Stomach smooth muscle (tissue), 2 donors: ENCODE results near the gene DDX51.

Experiments
- H3K27ac ChIP-seq: one replicate; pipeline ENCODE4 v1.7.0; 2013; ENCODE audit warnings: mild to moderate bottlenecking, low read length, inconsistent platforms
- H3K27me3 ChIP-seq, 2 donors: one replicate each; pipeline ENCODE4 v1.7.0; 2013; ENCODE audit warnings: low read length in 2 of 2; ENCODE audit not compliant: insufficient read depth in 2 of 2, control insufficient read depth in 1 of 2
- H3K36me3 ChIP-seq, 2 donors: one replicate each; pipeline ENCODE4 v1.7.0; 2013; ENCODE audit warnings: low read length in 2 of 2; ENCODE audit not compliant: control insufficient read depth in 2 of 2, insufficient read depth in 2 of 2
- H3K4me1 ChIP-seq: one replicate; pipeline ENCODE4 v1.7.0; 2013; ENCODE audit warnings: low read length; ENCODE audit not compliant: control insufficient read depth, insufficient read depth
- H3K4me3 ChIP-seq, 2 donors: one replicate each; pipeline ENCODE4 v1.7.0; 2013; ENCODE audit warnings: low read length in 2 of 2
- H3K9ac ChIP-seq, 2 donors: one replicate each; pipeline ENCODE4 v1.7.0; 2013; ENCODE audit warnings: low read length in 2 of 2, mild to moderate bottlenecking in 1 of 2
- H3K9me3 ChIP-seq, 2 donors: one replicate each; pipeline ENCODE4 v1.7.0; 2013; ENCODE audit warnings: low read length in 2 of 2; ENCODE audit not compliant: control insufficient read depth in 2 of 2
- donor health status: healthy.
- donor health status: Pancreatic carcinoma.

DDX51 gene

GRCh38 chr12:132121283-132121682 lies 22.8 kb downstream of the DDX51 start:
- H3K4me1 ChIP-seq, result no peaks in the 10 kb centered on the region
- peaks cover 29 to 36% of the 10 kb centered on the region in 2 donors for H3K36me3 ChIP-seq
- no peak overlapping the region for H3K27ac ChIP-seq
- no peak overlapping the region for H3K4me3 ChIP-seq
- H3K9me3 ChIP-seq, result no peaks in the 10 kb centered on the region
- no peak overlapping the region for H3K9ac ChIP-seq
- no peaks in the 10 kb centered on the region for H3K27me3 ChIP-seq

- H3K27ac ChIP-seq, result no peak overlapping the region
- no peaks in the 10 kb centered on the region for H3K27me3 ChIP-seq
- H3K9ac ChIP-seq, result no peak overlapping the region
- no peak overlapping the region for H3K4me3 ChIP-seq
- H3K36me3 ChIP-seq, result peaks cover 32 to 36% of the 10 kb centered on the region in 2 donors
- no peaks in the 10 kb centered on the region for H3K4me1 ChIP-seq
- H3K9me3 ChIP-seq, result no peaks in the 10 kb centered on the region
Observed at GRCh38 chr12:132118876-132119275, 25.2 kb downstream of the DDX51 start.

DNA sequence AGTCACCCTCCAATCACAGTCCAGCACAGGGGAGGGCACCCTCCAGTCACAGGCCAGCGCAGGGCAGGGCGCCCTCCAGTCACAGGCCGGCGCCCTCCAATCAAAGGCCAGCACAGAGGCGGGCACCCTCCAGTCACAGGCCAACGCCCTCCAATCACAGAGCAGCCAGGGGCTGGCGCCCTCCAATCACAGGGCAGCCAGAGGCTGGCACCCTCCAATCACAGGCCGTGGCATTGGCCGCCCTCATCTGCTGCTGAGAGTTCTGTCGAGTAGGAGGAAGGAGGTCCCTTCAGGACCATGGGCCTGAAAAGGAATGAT lies 26.6 kb downstream of the DDX51 start:
- H3K36me3 ChIP-seq, result peaks cover 37% of the 10 kb centered on the region in 2 donors

GRCh38 chr12:132116709-132117557 lies 27.2 kb downstream of the DDX51 start:
- Histone ChIP-seq H3K27me3 (no peaks in the 10 kb centered on the region), H3K4me3 (no peak overlapping the region), H3K9ac (no peak overlapping the region), H3K36me3 (peaks cover 33 to 34% of the 10 kb centered on the region in 2 donors), H3K27ac (no peak overlapping the region), H3K4me1 (peaks cover under 1% of the 10 kb centered on the region), H3K9me3 (no peaks in the 10 kb centered on the region)

More for the DNA sequence above, 26.6 kb downstream of the DDX51 start:
- Histone ChIP-seq H3K9me3 (no peaks in the 10 kb centered on the region), H3K27ac (no peak overlapping the region), H3K4me1 (no peaks in the 10 kb centered on the region), H3K27me3 (no peaks in the 10 kb centered on the region), H3K9ac (no peak overlapping the region), H3K4me3 (no peak overlapping the region)

DNA sequence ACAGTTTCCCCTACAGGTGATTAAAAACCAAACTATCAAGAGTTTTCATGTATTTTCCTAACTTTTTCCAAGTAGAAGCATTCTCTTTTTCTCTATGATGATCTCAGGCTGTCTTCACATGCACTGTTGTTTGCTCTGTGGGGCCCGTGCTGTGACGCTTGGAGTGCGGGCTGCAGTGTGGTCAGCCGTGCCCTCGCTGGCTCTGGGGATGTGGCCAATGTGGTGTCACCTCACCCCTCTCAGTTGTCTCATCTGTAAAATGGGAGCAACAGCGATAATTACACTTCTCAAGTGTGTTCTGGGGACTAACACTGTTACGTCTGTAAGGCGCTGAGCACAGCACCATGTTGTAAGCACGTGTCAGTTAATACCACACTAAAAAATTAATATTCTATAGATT lies 28.6 kb downstream of the DDX51 start:
- Histone ChIP-seq H3K27me3 (no peaks in the 10 kb centered on the region), H3K4me3 (no peak overlapping the region), H3K9ac (no peak overlapping the region), H3K9me3 (no peaks in the 10 kb centered on the region), H3K36me3 (peaks cover 27 to 29% of the 10 kb centered on the region in 2 donors), H3K27ac (no peak overlapping the region), H3K4me1 (peaks cover 5% of the 10 kb centered on the region)

DNA sequence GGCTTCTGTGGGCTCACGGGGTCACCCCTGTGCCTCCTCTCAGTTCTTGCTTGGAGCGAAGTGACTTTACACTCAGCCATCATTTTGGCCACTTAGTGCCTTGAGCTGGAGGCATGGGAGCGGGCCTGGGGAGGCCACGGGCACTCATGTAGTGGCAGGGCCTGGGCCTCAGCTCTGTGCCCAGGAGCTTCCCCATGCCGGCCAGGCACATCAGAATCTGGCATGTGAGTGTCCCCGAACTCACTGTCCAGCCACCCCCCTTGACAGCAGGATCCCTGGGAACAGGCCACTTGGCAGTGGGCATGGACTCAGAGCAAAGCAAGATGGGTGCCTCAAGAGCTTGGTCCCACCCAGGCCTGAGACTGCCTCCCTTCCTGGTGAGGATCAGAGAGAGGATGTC lies 29.5 kb downstream of the DDX51 start:
- no peaks in the 10 kb centered on the region for H3K27me3 ChIP-seq
- no peak overlapping the region for H3K4me3 ChIP-seq
- peaks cover 5% of the 10 kb centered on the region for H3K4me1 ChIP-seq
- peaks cover 26 to 33% of the 10 kb centered on the region in 2 donors for H3K36me3 ChIP-seq
- no peak overlapping the region for H3K9ac ChIP-seq
- H3K9me3 ChIP-seq, result no peaks in the 10 kb centered on the region
- H3K27ac ChIP-seq, result no peak overlapping the region

DNA sequence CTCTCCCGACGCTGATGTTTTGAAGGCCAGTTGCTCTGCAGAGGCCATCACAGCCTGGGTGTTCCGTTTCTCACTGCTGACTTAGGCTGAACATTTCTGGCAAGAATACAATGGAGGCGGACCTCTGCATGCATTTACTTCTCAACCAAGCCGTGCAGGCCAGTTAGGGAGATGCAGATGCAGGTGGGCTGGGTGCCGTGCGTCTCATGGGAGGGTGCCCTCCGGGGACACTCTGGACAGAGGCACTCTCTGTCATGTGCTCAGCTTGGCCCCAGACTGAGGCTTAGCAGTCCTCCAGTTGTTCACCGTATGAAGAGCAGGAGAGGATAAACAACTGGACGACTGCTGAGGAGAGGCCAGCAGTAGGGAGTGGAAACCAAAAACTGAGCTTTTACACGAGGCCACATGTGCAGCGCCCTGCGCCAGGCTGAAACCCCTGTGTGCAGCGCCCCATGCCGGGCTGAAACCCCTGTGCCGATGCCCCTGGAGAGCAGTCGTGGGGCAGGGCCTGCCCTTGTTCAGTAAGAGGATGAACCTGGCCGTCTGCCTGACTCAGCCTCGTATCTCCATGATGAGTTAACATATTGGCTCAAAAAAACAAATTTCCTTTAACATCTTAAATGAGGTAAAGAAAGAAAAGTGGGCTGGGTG lies 32.3 kb downstream of the DDX51 start:
- Histone ChIP-seq H3K4me3 (no peak overlapping the region), H3K27me3 (no peaks in the 10 kb centered on the region), H3K9ac (no peak overlapping the region), H3K27ac (no peak overlapping the region), H3K36me3 (peaks cover 24 to 34% of the 10 kb centered on the region in 2 donors), H3K9me3 (no peaks in the 10 kb centered on the region), H3K4me1 (peaks cover 5% of the 10 kb centered on the region)

DNA sequence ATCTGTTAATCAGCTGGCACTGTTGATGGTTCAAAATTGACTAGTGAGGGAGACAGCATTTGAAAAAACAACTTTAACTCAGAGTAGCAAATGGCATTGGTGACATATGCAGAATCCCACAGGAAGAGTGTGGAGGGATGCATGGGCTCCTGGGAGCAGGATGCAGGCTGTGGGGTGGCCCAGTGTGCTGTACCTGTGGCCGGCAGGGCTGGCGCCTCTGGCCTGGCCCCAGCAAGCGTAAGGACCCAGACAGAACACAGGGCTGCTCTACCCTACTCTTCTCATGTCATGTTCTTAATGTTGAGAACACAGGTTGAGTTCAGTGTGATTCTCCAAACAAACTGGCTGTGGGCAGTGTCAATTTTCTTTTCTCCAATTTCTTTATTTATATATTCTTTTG lies 33.4 kb downstream of the DDX51 start:
- no peak overlapping the region for H3K27ac ChIP-seq
- no peak overlapping the region for H3K9ac ChIP-seq
- peaks cover 20 to 26% of the 10 kb centered on the region in 2 donors for H3K36me3 ChIP-seq
- no peak overlapping the region for H3K4me3 ChIP-seq
- H3K27me3 ChIP-seq, result no peaks in the 10 kb centered on the region
- no peaks in the 10 kb centered on the region for H3K9me3 ChIP-seq
- H3K4me1 ChIP-seq, result peaks cover 5% of the 10 kb centered on the region

- Histone ChIP-seq H3K36me3 (peaks cover 18 to 22% of the 10 kb centered on the region in 2 donors), H3K9ac (no peak overlapping the region), H3K9me3 (no peaks in the 10 kb centered on the region)
Observed at GRCh38 chr12:132109741-132110140, 34.4 kb downstream of the DDX51 start.

DNA sequence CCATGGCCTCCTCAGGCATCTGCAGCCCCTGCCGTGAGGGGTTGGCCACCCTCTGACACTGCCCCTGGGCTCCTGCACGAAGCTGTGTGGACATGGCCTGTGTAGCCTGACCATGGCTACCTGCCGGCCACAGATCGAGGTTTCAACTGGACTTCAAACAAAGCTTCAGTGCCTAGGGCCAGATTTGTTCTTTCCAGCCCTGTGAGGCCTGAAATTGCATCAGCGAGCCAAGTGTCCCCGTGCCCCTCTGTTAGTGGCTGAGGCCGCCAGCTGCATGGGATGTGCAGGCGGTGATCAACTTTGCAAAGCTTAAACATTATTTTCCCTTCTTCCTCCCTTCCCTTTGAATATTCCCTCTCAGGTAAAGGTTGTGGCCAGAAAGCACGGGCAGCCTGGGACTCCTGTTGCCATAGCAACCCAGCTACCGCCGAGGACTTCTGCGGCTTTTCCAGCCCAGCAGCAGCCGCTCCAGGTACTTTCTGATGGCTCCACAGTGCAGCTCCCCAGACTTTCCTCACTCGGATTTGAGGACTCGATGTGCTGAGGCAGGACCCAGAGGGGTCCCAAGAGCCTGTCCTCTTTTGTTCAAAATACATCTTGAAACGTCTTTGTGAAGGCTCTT lies 35.8 kb downstream of the DDX51 start:
- no peaks in the 10 kb centered on the region for H3K27me3 ChIP-seq
- H3K4me1 ChIP-seq, result peaks cover 5% of the 10 kb centered on the region
- no peak overlapping the region for H3K4me3 ChIP-seq
- H3K9ac ChIP-seq, result no peak overlapping the region
- no peaks in the 10 kb centered on the region for H3K9me3 ChIP-seq
- H3K36me3 ChIP-seq, result peaks cover 10 to 11% of the 10 kb centered on the region in 2 donors
- H3K27ac ChIP-seq, result no peak overlapping the region

More at GRCh38 chr12:132109741-132110140, 34.4 kb downstream of the DDX51 start:
- Histone ChIP-seq H3K4me3 (no peak overlapping the region), H3K27me3 (no peaks in the 10 kb centered on the region), H3K27ac (no peak overlapping the region), H3K4me1 (peaks cover 5% of the 10 kb centered on the region)
